Measurements from ENCODE around the gene EZH1.

- TF ChIP-seq CTCF (IDR thresholded peaks at IDR 0.05): no peak
- no peak for TF ChIP-seq POLR2A (IDR thresholded peaks at IDR 0.05)
- TF ChIP-seq POLR2AphosphoS5 (IDR thresholded peaks at IDR 0.05): no peak
- TF ChIP-seq EP300 (IDR thresholded peaks at IDR 0.05): no peak
Measured at GRCh38 chr17:42675348-42675964, 69.4 kb downstream of the EZH1 start.
